Posterior cingulate gyrus (tissue), 11 donors: ENCODE data around the gene RARS1.
A peak's percentile ranks its signal among the peaks of the same experiment; 100 is the strongest.

Experiments
- DNase-seq, 10 donors: peaks; one replicate each; pipeline versions ENCODE4 v3.0.0 to v3.0.0-alpha.2; 2020 to 2021; ENCODE audit warnings: mixed read lengths in 3 of 10
- intact Hi-C: fragments of 100-400 bp; cut with DNase I; formaldehyde crosslinking; loops from one replicate; pipeline ENCODE4 v1.15.1; 2023

Gene RARS1

DNA sequence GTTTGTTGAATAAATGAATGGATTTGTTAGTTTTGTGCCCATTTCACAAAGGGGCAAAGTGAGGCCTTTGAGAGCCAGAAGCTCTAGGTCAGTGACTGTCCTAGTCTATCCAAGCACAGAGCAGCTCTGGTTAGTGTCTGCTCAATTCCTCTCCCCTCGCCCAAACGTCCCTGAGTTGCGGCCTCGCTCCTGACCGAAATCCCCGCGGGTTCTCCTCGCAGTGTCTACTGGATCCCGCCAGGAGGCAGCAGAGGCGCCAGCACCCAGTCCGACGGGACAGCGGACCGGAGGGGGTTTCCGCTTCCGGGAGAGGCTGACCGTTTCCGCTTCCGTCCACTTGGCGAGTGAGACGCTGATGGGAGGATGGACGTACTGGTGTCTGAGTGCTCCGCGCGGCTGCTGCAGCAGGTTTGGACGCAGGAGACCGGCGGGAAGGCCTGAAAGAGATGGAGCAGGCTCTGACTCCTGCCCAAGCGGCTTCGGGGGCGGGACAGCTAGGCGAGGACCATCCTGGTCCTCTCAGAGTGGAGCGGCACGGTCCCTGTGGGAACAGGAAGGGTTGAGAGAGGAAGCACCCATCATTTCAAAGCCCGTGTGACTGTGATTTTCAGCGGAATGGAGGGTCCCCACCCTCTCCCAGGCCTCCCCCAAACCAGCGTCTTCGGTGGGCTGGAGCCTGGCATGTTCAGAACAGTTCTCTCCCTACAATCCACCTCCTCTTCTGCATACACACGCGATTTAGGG is at the start of gene RARS1:
Gene RARS1, plus strand, starts transcription at position 336 of the 744 bp plus-strand sequence. Its CDS starts 28 bp downstream, at position 364.
- intact Hi-C loops = loop anchor here (2.0 to 5.0 kb wide), 2 partner anchors 92 to 219 kb away; partner anchors contain the start of gene PANK3
- peak; percentile 94 to 100 (median 98) for DNase-seq

DNA sequence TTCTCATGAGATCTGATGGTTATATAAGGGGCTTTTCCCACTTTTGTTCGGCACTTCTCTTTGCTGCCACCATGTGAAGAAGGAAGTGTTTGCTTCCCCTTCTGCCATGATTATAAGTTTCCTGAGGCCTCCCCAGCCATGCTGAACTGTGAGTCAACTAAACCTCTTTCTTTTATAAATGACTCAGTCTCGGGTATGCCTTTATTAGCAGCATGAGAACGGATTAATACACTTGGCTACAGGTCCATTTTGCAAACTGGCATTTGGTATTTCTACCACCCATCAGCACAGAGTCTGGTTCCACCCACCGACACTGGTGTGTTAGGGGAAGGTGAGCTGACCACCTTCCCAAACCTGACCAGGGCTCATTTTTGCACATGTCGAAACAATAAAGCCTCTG is 47.9 kb upstream of the RARS1 start:
- intact Hi-C loops = no loop called here

DNA sequence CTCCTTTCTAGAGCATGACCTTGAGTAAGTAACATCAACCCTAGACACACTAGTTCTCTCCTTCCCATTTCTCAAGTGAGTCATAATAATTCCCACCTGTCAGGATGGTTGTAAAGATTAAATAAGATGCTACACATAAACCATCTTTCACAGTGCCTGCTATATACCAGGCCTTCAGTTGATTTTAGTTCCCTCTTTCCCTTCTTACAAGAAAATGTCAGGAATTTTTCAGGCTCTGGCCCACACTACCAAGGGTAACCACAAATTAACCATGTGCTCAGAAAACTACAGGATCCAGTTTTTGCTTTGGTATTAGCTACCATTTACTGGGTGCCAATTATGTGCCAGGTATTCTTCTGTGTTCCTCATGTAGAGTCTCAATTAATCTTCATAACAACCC is 42.7 kb upstream of the RARS1 start:
- intact Hi-C loops = no loop called here
- no peak for DNase-seq

More for the DNA sequence above, 47.9 kb upstream of the RARS1 start:
- no peak for DNase-seq

DNA sequence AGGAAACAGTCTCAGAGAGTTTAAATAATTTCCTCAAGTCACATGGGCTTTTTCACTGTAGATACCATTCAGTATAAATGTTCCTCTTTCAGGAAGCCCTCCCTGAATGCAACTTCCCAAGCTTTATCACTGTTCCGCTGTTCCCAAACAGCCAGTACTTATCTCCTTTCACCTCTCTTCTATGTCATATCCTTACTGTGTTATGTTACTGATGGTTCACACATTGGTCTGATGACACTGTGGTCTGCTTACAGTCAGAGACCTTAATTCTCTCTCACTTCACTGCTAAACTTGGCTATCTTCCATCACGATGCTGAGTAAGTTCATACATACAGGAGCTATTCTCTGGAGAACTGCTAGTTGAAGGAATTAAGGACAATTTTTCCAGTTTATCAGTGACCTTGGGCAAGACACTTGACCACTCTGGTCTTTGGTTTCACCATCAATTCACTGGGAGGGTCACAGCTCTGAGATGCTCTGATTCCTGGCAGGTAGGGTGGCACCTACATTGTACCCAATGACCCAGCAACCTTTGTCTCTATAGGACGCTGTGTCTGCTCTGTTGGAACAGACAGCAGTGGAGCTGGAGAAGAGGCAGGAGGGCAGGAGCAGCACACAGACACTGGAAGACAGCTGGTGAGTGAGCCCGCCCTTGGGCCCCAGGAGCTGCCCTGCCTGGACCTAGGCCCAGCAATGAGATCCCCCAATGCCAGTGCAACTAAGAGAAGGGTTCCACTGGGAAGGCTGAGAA is 42.1 kb upstream of the RARS1 start:
- intact Hi-C loops = no loop called here
- DNase-seq = no peak

DNA sequence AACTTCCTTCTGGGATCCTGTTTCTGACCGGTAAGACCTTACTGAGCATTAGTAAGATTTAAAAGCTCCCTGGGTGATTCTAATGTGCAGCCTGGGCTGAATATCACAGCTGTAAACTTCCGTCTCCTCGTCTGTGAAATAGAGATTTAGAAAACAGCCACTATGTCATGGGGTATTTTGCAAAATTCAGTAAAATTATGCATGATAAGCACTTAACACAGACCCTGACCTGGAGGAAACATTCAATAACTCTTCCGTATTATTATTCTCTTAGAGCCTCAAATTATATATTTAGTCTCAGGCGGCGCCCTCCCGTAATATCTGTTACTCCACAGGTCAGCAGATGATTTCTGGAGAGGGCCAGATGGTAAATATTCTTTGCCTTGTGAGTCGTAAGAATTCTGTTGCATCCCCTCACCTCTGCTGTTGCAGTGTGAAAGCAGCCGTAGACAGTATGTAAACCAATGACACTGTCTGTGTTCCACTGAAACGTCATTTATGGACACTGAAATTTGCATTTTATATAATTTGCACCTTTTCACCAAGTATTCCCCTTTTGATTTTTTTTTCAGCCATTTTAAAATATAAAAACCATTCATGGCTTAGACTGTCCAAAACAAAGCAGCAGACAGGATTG is 39.2 kb upstream of the RARS1 start:
- DNase-seq = no peak
- intact Hi-C loops = no loop called here

DNA sequence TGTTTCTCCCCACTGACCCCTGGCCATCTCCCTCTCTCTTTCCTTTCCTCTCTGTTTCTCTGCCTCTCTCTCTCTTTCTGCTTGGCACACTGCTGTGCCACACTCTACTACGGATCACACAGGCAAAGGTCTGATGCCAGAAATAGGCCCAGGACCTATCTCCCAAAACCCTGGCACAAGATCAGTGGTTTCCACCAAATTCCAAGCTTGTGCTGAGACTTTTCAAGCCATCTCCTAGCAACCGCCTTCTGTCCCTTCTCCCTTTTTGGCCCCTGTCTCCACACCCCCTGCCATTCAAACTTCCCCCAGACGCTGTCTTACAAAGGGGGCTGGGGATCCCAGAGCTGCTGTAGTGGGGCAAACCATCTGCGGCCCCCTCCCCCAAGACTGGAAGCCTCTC is 38.5 kb upstream of the RARS1 start:
- no peak for DNase-seq
- intact Hi-C loops = no loop called here

DNA sequence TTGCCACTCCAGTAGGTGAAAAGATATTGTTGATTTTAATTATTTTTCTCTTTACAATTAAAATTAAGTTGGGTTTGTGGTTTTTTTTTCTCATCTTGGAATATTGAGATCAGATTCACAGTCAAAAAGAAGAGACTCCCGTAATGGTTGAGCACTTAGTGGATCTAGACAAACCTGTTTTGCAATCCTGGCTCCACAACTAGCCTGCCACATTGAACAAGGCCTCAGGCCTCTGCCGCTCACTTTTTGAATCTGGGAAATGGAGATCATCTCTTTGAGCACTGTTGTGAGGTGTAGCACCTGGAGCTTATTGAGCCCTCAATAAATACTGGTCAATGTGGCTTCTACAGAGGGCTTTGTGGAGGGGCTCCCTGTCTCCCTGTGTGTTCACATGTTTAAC is 37.1 kb upstream of the RARS1 start:
- no peak for DNase-seq
- intact Hi-C loops = no loop called here

DNA sequence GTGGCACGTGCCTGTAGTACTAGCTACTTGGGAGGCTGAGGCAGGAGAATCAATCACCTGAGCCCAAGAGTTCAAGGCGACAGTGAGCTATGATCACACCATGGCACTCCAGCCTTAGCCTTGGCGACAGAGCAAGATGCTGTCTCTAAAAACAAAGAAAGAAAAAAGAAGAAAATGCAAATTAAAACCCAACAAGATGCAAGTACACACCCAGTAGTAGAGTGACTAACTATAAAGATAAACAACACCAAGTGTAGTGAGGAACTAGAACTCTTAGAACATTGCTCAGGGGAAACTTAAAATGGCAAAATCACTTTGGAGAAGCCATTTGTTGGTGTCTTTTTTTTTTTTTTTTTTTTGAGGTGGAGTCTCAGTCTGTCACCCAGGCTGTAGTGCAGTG is 34.7 kb upstream of the RARS1 start:
- DNase-seq = no peak
- intact Hi-C loops = no loop called here

DNA sequence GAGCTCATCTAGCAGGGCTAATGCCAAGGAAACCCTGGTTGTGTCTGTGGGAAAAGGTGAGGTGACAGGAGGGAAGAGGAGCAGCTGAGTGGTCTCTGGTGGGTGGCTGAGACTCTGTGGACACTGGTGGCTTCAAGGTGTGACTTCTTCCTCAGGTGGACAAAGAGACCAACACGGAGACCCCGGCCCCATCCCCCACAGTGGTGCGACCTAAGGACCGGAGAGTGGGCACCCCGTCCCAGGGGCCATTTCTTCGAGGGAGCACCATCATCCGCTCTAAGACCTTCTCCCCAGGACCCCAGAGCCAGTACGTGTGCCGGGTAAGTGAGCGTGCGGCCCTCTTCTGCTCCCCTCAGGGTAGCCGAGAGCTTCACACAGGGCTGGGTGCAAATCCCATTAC is 31.1 kb upstream of the RARS1 start:
- intact Hi-C loops = no loop called here
- no peak for DNase-seq

DNA sequence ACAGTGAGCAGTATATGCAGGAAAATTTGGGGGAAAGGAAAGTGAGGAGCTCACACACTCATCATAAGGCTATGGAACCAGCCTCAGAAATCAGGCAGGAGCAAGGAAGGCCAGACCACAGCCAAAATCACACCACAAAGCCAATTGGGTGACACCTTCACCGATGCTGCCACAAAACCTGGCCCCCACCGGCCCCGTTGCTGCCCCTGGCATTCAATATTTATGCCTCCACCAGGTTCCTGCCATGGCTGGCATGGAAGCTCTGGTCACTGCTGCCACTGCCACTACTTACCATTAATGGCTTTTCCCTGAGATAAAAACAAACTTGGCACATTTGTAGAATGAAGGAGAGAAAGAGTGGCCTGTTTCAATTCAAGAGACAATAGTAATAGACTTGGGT is 28.7 kb upstream of the RARS1 start:
- intact Hi-C loops = no loop called here
- peak in 1 of 10 donors; percentile 52 for DNase-seq

DNA sequence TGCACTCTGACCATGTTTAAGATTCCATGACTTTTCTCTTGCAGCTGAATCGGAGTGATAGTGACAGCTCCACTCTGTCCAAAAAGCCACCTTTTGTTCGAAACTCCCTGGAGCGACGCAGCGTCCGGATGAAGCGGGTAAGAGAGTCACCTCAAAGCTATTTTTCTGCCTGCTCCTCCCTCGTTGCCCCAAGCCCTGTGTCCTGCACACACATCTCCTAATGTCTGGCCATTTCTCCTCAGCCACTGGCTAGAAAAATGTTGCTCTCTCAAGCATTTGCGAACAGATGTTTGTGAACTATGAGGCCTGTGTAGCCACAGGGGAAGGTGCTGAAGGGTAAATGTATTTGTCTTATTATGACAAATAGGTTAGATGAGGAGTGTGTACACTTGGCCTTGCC is 25.7 kb upstream of the RARS1 start:
- DNase-seq = no peak
- intact Hi-C loops = no loop called here

DNA sequence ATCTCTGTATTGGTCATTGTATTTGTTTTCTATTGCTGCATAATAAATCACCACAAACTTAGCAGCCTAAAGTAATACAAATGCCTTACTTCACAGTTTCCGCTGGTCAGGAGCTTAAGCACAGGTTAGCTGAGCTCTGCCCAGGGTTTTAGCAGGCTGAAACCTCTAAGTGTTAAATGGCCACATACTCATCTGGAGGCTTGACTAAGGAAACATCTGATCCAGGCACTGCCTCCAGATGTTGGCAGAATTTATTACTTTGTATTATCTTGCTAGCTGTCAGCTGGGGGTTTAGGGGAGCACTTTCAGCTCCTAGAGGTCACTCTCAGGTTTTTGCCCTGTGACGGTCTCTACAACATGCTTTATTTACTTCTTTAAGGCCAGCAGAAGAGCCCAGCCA is 23.2 kb upstream of the RARS1 start:
- no peak for DNase-seq
- intact Hi-C loops = no loop called here

DNA sequence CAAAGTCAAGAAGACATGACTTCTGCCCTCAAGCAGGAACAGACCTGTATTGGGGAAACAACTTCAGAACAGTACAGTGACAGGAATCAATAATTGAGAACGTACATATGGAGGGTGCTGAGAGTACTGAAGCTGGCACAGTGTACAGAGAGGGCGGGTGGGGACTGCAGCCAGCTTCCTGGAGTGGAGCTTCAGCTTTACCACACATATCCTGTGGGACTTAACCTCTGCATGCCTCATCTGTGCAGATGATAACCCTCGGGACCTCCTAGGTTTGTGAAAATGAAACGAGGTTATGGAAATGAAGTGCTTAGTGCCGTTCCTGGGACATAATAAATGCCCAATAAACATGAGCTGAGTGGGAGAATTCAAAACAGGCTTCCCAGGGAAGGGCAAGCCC is 22.1 kb upstream of the RARS1 start:
- DNase-seq = no peak
- intact Hi-C loops = no loop called here

DNA sequence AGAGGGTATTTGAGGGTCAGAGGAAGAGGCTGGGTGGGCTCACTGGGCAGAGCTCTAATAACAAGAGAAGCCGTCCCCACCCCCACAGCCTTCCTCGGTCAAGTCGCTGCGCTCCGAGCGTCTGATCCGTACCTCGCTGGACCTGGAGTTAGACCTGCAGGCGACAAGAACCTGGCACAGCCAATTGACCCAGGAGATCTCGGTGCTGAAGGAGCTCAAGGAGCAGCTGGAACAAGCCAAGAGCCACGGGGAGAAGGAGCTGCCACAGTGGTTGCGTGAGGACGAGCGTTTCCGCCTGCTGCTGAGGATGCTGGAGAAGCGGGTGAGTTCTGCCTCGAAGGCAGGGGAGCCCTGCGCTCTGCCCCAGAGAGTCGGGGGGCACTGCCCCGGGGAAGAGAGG is 21.6 kb upstream of the RARS1 start:
- intact Hi-C loops = no loop called here
- DNase-seq = no peak

DNA sequence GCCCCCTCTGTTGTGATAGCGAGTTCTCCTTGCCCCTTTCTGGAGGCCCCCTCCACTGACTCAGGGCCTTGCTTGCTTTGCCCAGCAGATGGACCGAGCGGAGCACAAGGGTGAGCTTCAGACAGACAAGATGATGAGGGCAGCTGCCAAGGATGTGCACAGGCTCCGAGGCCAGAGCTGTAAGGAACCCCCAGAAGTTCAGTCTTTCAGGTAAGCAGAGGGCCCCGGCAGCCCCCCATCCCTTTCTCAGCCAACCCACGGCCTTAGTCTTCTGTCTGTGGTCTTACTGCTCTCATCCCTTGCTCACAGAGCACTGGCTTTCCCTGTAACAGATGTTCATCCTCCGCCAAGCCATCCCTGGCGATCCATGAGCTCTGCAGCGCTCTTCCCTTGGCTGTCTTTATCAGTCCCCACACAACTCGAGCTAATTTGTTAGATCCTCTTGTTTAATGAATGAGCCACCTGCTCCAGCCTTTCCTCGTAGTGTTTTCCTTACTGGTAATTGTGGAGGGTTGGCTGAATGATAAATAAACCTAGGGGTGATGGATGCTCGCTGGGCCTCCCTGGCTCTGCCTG is 18.4 kb upstream of the RARS1 start:
- intact Hi-C loops = no loop called here
- no peak for DNase-seq

DNA sequence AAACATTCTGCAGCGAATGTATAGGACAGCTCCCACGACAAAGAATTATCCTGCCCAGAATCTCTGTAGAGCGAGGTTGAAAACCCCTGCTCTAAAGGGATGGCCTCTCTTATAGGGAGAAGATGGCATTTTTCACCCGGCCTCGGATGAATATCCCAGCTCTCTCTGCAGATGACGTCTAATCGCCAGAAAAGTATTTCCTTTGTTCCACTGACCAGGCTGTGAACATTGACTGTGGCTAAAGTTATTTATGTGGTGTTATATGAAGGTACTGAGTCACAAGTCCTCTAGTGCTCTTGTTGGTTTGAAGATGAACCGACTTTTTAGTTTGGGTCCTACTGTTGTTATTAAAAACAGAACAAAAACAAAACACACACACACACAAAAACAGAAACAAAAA is 17.4 kb upstream of the RARS1 start:
- no peak for DNase-seq
- intact Hi-C loops = no loop called here

DNA sequence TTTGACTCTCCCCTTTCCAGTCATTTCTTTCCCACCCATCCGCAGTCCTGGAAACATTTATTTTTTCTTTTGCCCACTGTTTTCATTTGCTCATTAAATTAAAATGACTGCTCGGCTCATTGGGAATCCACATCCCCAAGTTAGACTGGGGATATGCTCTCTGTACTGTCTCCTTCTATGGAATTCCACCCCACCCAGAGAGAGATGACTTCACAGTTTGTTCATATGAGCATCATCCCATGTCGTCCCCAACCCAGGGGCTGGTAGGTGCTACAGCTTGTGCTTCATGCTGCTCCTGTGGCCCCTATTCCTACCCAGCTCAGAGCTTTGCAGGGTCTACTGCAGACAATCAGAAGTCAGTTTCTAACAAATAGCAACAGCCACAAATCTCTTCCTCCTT is 16.5 kb upstream of the RARS1 start:
- intact Hi-C loops = no loop called here
- DNase-seq = no peak

DNA sequence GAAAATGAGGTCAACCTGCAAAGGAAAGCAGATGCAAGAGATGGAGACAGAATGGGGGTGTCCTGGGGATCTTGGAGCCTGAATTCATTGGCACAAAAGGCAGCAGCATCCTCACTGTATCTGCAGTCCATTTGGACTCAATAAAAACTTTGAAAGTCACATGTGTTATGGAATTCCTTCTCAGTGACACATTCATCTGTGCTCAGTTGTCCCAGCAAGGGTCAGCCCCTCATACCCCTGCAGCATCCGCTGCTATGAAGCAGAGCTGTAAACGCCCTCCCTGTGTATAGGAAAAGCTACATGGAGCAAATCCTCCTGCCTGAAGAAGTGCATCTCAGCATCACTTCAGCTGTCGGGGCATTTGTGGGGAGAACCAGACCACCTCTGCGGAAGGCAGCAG is 14.5 kb upstream of the RARS1 start:
- intact Hi-C loops = no loop called here
- DNase-seq = no peak

DNA sequence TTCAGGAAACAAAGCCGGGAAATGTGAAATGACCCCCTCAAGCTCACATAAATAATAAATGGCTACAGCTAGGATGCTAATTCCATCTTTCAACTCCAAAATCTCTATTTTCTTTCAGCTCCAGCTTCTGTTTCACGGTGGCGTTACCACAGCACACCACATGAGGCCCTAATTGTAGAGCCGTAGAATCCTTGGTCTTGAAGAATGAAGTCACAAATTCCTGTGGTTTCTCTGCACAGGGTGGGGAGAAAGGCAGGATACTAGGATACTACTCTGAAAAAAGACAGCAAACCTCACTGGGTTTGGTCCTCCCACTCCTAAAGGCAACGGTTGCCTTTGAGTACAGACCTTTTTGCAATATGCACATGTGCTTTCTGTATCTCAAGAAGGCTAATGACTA is 13.9 kb upstream of the RARS1 start:
- intact Hi-C loops = no loop called here
- no peak for DNase-seq

DNA sequence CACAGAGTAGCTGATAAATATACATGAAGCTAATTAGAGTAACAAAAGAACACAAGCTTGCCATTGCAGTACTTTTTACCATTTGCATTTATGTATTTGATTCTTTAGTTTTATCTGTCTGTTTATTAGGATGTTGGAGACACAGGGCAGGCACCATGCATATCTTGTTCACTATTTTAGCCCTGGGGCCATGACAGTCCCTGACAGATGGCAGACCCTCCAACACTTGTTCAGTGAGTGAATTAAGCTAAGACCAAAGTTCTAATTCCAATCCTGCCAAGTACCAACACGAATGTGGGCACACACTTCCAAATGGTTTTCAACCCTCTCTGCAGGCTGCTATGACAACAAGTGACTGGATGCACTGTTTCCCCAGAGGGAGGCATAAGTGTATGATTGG is 12.0 kb upstream of the RARS1 start:
- DNase-seq = no peak

DNA sequence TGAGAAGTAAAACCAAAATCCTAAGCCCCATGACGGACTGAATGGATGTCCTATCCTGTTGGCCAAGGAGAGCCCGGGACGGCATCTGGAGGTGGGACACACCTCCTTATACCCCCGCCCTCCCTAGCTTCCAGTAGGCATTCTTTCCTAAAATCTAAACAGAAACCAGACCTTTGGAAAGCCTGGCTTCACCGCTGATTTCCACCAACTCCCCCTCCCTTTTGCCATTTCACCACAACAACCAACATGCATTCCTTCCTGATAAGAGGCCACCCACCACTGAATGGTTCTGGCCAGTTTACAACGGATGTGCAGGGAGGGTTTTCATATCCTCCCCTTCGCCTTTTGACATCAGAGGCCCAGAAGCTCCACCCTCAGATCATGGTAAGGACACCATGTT is 9.2 kb upstream of the RARS1 start:
- intact Hi-C loops = no loop called here
- DNase-seq = no peak

More for the DNA sequence above, 12.0 kb upstream of the RARS1 start:
- intact Hi-C loops = no loop called here
